ENCODE measurements around the gene OR6S1.

- no peak for TF ChIP-seq POLR2A (IDR thresholded peaks at IDR 0.05)
- no peak for TF ChIP-seq CTCF (IDR thresholded peaks at IDR 0.05)
Measured at GRCh38 chr14:20626274-20626673, 15.2 kb downstream of the OR6S1 start.

Measured in body of pancreas (tissue), 4 donors.